Osteocyte (in vitro differentiated cells): ENCODE measurements around the gene HAUS1. TPM values are rescaled to one million over a fixed set of nuclear protein-coding genes. Genes with fewer than 3 reads are reported as not detected.

ENCODE experiments used
- DNase-seq: peaks from one replicate; pipeline ENCODE4 v3.0.0; 2021; ENCODE audit warnings: mixed read lengths; ENCODE audit not compliant: unreplicated experiment; ENCODE audit errors: extremely low spot score
- H3K27ac Mint-ChIP-seq: one replicate; pipeline ENCODE4 v1.8.0; 2021; ENCODE audit warnings: mild to moderate bottlenecking, mixed read lengths; ENCODE audit not compliant: unreplicated experiment
- H3K27me3 Mint-ChIP-seq: one replicate; pipeline ENCODE4 v1.8.0; 2021; ENCODE audit warnings: mixed read lengths; ENCODE audit not compliant: unreplicated experiment
- H3K36me3 Mint-ChIP-seq: one replicate; pipeline ENCODE4 v1.8.0; 2021; ENCODE audit warnings: mixed read lengths; ENCODE audit not compliant: unreplicated experiment
- H3K4me1 Mint-ChIP-seq: one replicate; pipeline ENCODE4 v1.8.0; 2021; ENCODE audit warnings: mixed read lengths; ENCODE audit not compliant: unreplicated experiment
- H3K4me3 Mint-ChIP-seq: one replicate; pipeline ENCODE4 v1.8.0; 2021; ENCODE audit warnings: mild to moderate bottlenecking, moderate library complexity, mixed read lengths; ENCODE audit not compliant: unreplicated experiment
- H3K9me3 Mint-ChIP-seq: one replicate; pipeline ENCODE4 v1.8.0; 2021; ENCODE audit warnings: mixed read lengths; ENCODE audit not compliant: unreplicated experiment
- total RNA-seq: library from RNA; stranded (reverse); gene quantifications from 2 replicates; pipeline ENCODE4 v1.2.1, GENCODE V29; 2021
- TF ChIP-seq, protein P1 (sequence below): fragments of 200-600 bp; sonication (generic); IDR thresholded peaks from 2 replicates; pipeline ENCODE4 v1.5.0; 2021; ENCODE audit warnings: antibody characterized with exemption, mild to moderate bottlenecking, moderate library complexity

The HAUS1 gene
- total RNA-seq, 1 donor from 2014 or later = 37.0 TPM

- Mint-ChIP-seq H3K27me3 (no peaks in the 10 kb centered on the region), H3K4me3 (no peak overlapping the region), H3K9me3 (peaks cover 4% of the 10 kb centered on the region), H3K4me1 (peaks cover 20% of the 10 kb centered on the region), H3K27ac (no peak overlapping the region), H3K36me3 (no peaks in the 10 kb centered on the region)
- TF ChIP-seq, protein P1, sequence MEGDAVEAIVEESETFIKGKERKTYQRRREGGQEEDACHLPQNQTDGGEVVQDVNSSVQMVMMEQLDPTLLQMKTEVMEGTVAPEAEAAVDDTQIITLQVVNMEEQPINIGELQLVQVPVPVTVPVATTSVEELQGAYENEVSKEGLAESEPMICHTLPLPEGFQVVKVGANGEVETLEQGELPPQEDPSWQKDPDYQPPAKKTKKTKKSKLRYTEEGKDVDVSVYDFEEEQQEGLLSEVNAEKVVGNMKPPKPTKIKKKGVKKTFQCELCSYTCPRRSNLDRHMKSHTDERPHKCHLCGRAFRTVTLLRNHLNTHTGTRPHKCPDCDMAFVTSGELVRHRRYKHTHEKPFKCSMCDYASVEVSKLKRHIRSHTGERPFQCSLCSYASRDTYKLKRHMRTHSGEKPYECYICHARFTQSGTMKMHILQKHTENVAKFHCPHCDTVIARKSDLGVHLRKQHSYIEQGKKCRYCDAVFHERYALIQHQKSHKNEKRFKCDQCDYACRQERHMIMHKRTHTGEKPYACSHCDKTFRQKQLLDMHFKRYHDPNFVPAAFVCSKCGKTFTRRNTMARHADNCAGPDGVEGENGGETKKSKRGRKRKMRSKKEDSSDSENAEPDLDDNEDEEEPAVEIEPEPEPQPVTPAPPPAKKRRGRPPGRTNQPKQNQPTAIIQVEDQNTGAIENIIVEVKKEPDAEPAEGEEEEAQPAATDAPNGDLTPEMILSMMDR = no peak
- no peak for DNase-seq
Observed at GRCh38 chr18:46069524-46069923, 34.7 kb upstream of the HAUS1 start.

DNA sequence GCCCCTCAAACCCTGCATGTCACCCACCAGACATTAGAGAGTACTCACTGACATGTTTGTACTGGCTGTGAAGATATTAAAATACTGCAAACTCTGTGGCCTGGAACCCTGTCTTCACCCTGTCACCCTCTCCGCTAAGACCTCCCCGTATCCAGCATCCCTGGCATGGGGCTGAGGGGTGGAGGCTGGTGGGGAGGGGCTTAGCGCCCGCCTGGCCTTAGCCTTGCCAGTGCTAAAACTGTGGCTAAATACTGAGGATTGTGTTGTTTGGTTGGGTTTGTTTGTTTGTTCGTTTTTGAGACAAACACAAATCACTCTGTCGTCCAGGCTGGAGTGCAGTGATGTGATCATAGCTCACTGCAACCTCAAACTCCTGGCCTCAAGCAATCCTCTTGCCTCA lies 34.0 kb upstream of the HAUS1 start:
- Mint-ChIP-seq H3K36me3 (no peaks in the 10 kb centered on the region), H3K9me3 (peaks cover 4% of the 10 kb centered on the region), H3K27me3 (no peaks in the 10 kb centered on the region), H3K4me1 (peaks cover 20% of the 10 kb centered on the region), H3K27ac (no peak overlapping the region), H3K4me3 (no peak overlapping the region)
- TF ChIP-seq, protein P1 = no peak
- peak; percentile 57 for DNase-seq

GRCh38 chr18:46070815-46071652 lies 33.2 kb upstream of the HAUS1 start:
- Mint-ChIP-seq H3K9me3 (peaks cover 4% of the 10 kb centered on the region), H3K36me3 (no peaks in the 10 kb centered on the region), H3K27me3 (no peaks in the 10 kb centered on the region), H3K4me1 (peaks cover 20% of the 10 kb centered on the region), H3K27ac (no peak overlapping the region), H3K4me3 (peak overlapping the region; percentile 71)
- peak; percentile 80 for DNase-seq
- TF ChIP-seq, protein P1 = no peak

DNA sequence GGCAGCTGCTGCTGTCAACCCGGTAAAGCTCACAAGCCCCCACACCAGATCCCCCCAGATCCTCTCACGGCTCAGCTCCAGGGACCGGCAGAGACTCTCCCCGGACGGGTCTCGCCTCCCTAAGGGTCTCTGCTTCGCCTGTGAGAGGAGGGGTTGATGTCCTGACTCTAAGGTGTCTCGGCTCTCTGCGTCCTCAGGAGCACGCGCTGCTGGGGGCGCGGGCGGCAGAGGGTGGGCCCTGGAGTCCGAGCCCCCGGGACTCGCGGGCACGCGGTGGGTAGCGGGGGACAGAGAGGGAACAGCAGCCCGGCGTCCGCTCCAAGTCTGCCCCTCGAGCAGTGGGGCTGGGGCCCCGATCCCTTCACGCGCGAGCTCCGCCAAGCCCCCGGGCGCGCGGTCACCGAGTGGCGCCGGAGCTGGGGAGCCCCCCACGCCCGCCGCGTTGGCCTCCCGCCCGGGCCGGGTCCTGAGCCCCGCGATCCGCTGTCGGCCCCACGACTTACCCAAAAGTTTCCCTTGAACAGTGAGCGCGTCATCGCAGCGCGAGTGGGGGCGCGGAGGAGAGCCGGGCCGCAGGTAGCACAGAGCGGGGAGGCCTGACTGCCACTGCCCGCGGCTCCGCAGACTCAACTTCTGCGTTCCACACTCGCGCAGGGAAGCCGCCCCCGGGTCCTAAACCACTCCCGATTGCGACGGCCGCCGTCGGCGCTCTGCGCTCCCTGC lies 32.4 kb upstream of the HAUS1 start, which contains the start of gene PSTPIP2:
Gene PSTPIP2, minus strand, starts transcription at position 608 of the 723 bp plus-strand sequence. Its CDS starts 72 bp downstream, at position 536.
- Mint-ChIP-seq H3K36me3 (no peaks in the 10 kb centered on the region), H3K4me1 (peaks cover 20% of the 10 kb centered on the region), H3K27me3 (no peaks in the 10 kb centered on the region), H3K27ac (no peak within 1 kb of the TSS), H3K9me3 (peaks cover 4% of the 10 kb centered on the region), H3K4me3 (peak within 1 kb of the TSS; percentile 82)
- TF ChIP-seq, protein P1 = no peak
- DNase-seq = peak; percentile 85

DNA sequence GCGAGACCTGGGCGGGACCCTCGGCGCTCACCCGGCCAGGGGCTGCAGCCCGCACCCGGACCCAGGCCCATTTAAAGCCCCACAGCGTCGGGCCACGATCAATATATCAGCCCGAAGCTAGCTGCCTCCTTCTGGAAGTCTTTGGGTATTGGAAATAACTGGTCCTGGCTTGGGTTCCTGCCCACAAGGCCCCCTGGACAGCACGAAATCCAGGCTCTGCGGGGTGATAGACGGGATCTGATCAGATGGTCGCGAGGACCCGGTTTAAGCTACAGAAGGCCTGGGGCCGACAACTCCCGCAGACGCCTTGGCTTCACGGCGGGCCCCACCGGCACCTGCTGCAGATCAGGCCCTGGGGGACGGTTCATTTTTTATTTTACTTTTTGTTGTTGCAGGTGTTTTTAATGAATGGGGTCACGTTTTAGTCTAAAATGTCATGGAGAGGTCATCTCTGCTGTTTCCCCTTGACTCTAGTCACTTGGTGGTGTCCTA lies 31.8 kb upstream of the HAUS1 start:
- Mint-ChIP-seq H3K4me1 (peaks cover 20% of the 10 kb centered on the region), H3K4me3 (peak overlapping the region; percentile 82), H3K27me3 (no peaks in the 10 kb centered on the region), H3K9me3 (peaks cover 4% of the 10 kb centered on the region), H3K27ac (no peak overlapping the region), H3K36me3 (no peaks in the 10 kb centered on the region)
- TF ChIP-seq, protein P1 = peak; percentile 29
- DNase-seq = no peak
